ENCODE results near the gene MTFMT. TPM values are rescaled to one million over a fixed set of nuclear protein-coding genes. Genes with fewer than 3 reads are reported as not detected.

The MTFMT gene
- total and polyA plus RNA-seq, 2 of the 13 experiments (the other 11 are each of a cell fraction or from before 2014, with no cell fraction given), result 9.9 to 23.2 TPM

DNA sequence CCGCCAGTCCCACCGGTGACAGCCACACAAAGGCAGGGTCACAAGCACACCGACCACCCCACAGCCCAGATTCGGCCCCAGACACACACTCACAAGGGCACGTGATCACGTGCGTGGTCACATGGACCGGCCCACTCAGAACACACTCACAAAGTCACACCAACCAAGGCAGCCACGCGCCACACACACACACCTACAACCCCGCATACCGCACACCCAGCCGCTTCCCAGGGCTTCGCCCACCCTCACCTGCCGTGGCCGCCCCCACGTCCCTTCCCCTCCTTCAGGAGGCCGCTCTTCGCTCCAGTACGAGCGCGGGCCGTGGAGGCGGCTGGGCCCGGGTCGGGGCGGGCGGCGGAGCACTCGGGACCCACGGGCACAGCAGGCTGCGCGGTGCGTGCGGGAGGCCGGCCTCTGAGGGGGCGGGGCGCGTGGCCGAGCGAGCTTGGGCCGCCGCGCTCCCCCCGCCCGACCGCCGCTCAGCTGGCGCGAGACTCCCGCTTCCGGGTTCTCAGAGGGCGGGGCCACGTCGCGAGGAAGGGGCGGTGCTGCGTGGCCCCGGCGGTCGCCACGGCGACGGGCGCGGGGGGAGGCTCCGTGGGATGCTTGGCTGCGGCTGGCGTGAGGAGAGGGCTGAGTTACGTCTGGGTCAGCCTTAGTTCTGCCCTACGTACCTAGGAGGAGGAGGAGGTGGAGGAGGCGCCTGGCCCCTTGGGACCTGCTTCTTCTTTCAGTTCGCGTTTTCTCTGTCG lies 39.8 kb downstream of the MTFMT start, which contains the start of gene SPG21 (continued):
- peak; percentile 41 for TF ChIP-seq RARA (CRISPR knock-in tag; IDR thresholded peaks at IDR 0.05)
- TF ChIP-seq CHCHD3 (CRISPR knock-in tag; IDR thresholded peaks at IDR 0.05), result no peak
- no peak for TF ChIP-seq ZNF136 (CRISPR knock-in tag; IDR thresholded peaks at IDR 0.05; ENCODE audit: low read depth)
- TF ChIP-seq, protein P1, sequence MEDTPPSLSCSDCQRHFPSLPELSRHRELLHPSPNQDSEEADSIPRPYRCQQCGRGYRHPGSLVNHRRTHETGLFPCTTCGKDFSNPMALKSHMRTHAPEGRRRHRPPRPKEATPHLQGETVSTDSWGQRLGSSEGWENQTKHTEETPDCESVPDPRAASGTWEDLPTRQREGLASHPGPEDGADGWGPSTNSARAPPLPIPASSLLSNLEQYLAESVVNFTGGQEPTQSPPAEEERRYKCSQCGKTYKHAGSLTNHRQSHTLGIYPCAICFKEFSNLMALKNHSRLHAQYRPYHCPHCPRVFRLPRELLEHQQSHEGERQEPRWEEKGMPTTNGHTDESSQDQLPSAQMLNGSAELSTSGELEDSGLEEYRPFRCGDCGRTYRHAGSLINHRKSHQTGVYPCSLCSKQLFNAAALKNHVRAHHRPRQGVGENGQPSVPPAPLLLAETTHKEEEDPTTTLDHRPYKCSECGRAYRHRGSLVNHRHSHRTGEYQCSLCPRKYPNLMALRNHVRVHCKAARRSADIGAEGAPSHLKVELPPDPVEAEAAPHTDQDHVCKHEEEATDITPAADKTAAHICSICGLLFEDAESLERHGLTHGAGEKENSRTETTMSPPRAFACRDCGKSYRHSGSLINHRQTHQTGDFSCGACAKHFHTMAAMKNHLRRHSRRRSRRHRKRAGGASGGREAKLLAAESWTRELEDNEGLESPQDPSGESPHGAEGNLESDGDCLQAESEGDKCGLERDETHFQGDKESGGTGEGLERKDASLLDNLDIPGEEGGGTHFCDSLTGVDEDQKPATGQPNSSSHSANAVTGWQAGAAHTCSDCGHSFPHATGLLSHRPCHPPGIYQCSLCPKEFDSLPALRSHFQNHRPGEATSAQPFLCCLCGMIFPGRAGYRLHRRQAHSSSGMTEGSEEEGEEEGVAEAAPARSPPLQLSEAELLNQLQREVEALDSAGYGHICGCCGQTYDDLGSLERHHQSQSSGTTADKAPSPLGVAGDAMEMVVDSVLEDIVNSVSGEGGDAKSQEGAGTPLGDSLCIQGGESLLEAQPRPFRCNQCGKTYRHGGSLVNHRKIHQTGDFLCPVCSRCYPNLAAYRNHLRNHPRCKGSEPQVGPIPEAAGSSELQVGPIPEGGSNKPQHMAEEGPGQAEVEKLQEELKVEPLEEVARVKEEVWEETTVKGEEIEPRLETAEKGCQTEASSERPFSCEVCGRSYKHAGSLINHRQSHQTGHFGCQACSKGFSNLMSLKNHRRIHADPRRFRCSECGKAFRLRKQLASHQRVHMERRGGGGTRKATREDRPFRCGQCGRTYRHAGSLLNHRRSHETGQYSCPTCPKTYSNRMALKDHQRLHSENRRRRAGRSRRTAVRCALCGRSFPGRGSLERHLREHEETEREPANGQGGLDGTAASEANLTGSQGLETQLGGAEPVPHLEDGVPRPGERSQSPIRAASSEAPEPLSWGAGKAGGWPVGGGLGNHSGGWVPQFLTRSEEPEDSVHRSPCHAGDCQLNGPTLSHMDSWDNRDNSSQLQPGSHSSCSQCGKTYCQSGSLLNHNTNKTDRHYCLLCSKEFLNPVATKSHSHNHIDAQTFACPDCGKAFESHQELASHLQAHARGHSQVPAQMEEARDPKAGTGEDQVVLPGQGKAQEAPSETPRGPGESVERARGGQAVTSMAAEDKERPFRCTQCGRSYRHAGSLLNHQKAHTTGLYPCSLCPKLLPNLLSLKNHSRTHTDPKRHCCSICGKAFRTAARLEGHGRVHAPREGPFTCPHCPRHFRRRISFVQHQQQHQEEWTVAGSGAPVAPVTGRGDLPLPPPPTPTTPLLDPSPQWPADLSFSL (CRISPR knock-in tag; IDR thresholded peaks at IDR 0.05), result peak; percentile 88
- no peak for TF ChIP-seq ZNF557 (CRISPR knock-in tag; IDR thresholded peaks at IDR 0.05)
- TF ChIP-seq GZF1 (CRISPR knock-in tag; IDR thresholded peaks at IDR 0.05), result 0 out of 2 replicates have a peak, but pooled peaks have one; percentile 7
- TF ChIP-seq ZNF10 (CRISPR knock-in tag; IDR thresholded peaks at IDR 0.05; ENCODE audit: borderline replicate concordance, low read depth), result no peak
- TF ChIP-seq KDM1A (CRISPR knock-in tag; IDR thresholded peaks at IDR 0.05), result no peak
- no peak for TF ChIP-seq ZNF451 (CRISPR knock-in tag; IDR thresholded peaks at IDR 0.05)
- TF ChIP-seq, protein P2, sequence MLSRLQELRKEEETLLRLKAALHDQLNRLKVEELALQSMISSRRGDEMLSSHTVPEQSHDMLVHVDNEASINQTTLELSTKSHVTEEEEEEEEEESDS (CRISPR knock-in tag; IDR thresholded peaks at IDR 0.05; ENCODE audit: borderline replicate concordance), result no peak
- no peak for TF ChIP-seq ATM (IDR thresholded peaks at IDR 0.05; ENCODE audit: borderline replicate concordance)
- no peak for TF ChIP-seq HMGA1 (CRISPR knock-in tag; conservative IDR thresholded peaks at IDR 0.05)
- TF ChIP-seq, protein P3, sequence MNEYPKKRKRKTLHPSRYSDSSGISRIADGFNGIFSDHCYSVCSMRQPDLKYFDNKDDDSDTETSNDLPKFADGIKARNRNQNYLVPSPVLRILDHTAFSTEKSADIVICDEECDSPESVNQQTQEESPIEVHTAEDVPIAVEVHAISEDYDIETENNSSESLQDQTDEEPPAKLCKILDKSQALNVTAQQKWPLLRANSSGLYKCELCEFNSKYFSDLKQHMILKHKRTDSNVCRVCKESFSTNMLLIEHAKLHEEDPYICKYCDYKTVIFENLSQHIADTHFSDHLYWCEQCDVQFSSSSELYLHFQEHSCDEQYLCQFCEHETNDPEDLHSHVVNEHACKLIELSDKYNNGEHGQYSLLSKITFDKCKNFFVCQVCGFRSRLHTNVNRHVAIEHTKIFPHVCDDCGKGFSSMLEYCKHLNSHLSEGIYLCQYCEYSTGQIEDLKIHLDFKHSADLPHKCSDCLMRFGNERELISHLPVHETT (CRISPR knock-in tag; conservative IDR thresholded peaks at IDR 0.05), result no peak
- TF ChIP-seq KLF9 (CRISPR knock-in tag; IDR thresholded peaks at IDR 0.05; ENCODE audit: low read depth), result no peak
- TF ChIP-seq, protein P4, sequence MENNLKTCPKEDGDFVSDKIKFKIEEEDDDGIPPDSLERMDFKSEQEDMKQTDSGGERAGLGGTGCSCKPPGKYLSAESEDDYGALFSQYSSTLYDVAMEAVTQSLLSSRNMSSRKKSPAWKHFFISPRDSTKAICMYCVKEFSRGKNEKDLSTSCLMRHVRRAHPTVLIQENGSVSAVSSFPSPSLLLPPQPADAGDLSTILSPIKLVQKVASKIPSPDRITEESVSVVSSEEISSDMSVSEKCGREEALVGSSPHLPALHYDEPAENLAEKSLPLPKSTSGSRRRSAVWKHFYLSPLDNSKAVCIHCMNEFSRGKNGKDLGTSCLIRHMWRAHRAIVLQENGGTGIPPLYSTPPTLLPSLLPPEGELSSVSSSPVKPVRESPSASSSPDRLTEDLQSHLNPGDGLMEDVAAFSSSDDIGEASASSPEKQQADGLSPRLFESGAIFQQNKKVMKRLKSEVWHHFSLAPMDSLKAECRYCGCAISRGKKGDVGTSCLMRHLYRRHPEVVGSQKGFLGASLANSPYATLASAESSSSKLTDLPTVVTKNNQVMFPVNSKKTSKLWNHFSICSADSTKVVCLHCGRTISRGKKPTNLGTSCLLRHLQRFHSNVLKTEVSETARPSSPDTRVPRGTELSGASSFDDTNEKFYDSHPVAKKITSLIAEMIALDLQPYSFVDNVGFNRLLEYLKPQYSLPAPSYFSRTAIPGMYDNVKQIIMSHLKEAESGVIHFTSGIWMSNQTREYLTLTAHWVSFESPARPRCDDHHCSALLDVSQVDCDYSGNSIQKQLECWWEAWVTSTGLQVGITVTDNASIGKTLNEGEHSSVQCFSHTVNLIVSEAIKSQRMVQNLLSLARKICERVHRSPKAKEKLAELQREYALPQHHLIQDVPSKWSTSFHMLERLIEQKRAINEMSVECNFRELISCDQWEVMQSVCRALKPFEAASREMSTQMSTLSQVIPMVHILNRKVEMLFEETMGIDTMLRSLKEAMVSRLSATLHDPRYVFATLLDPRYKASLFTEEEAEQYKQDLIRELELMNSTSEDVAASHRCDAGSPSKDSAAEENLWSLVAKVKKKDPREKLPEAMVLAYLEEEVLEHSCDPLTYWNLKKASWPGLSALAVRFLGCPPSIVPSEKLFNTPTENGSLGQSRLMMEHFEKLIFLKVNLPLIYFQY (CRISPR knock-in tag; IDR thresholded peaks at IDR 0.05; ENCODE audit: borderline replicate concordance), result no peak
- no peak for TF ChIP-seq MBNL3 (CRISPR knock-in tag; conservative IDR thresholded peaks at IDR 0.05)
- TF ChIP-seq, protein P5, sequence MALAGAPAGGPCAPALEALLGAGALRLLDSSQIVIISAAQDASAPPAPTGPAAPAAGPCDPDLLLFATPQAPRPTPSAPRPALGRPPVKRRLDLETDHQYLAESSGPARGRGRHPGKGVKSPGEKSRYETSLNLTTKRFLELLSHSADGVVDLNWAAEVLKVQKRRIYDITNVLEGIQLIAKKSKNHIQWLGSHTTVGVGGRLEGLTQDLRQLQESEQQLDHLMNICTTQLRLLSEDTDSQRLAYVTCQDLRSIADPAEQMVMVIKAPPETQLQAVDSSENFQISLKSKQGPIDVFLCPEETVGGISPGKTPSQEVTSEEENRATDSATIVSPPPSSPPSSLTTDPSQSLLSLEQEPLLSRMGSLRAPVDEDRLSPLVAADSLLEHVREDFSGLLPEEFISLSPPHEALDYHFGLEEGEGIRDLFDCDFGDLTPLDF (CRISPR knock-in tag; IDR thresholded peaks at IDR 0.05), result no peak
